Astrocyte (in vitro differentiated cells and primary cell): ENCODE results near the gene ACTN4. TPM values are rescaled to one million over a fixed set of nuclear protein-coding genes. Genes with fewer than 3 reads are reported as not detected.

ENCODE experiments used
- DNase-seq: peaks from one replicate; pipeline ENCODE4 v3.0.0-alpha.2; 2010; ENCODE audit warnings: low read depth
- FAIRE-seq: peaks from 2 replicates; lab custom pipeline; 2011; peaks lifted over from hg19 to GRCh38; lab: Jason Lieb, UNC
- H2AFZ ChIP-seq: 2 replicates; pipeline ENCODE4 v1.6.0; 2012; ENCODE audit warnings: low read depth, low read length, inconsistent platforms
- H3K27ac ChIP-seq: 2 replicates; pipeline ENCODE4 v1.5.1; 2011; ENCODE audit warnings: low read depth, low read length, inconsistent platforms
- H3K27me3 ChIP-seq: 2 replicates; pipeline ENCODE4 v1.6.0; 2011; ENCODE audit warnings: low read length, inconsistent platforms; ENCODE audit not compliant: insufficient read depth
- H3K36me3 ChIP-seq: 2 replicates; pipeline ENCODE4 v1.5.1; 2011; ENCODE audit warnings: low read length, inconsistent platforms; ENCODE audit not compliant: insufficient read depth
- H3K4me1 ChIP-seq: 2 replicates; pipeline ENCODE4 v1.5.1; 2011; ENCODE audit warnings: low read length, inconsistent platforms; ENCODE audit not compliant: insufficient read depth
- H3K4me2 ChIP-seq: 2 replicates; pipeline ENCODE4 v1.6.0; 2012; ENCODE audit warnings: low read length, inconsistent platforms
- H3K4me3 ChIP-seq: 2 replicates; pipeline ENCODE4 v1.5.1; 2011; ENCODE audit warnings: low read depth, mild to moderate bottlenecking, low read length, inconsistent platforms; ENCODE audit not compliant: insufficient read depth
- H3K79me2 ChIP-seq: 2 replicates; pipeline ENCODE4 v1.6.0; 2012; ENCODE audit warnings: mild to moderate bottlenecking, low read length, inconsistent platforms; ENCODE audit not compliant: insufficient read depth
- H3K9ac ChIP-seq: 2 replicates; pipeline ENCODE4 v1.6.0; 2012; ENCODE audit warnings: mild to moderate bottlenecking, low read length, inconsistent platforms
- H3K9me3 ChIP-seq: 2 replicates; pipeline ENCODE4 v1.5.1; 2012; ENCODE audit warnings: low read depth, mild to moderate bottlenecking, low read length, inconsistent platforms; ENCODE audit not compliant: insufficient read depth
- H4K20me1 ChIP-seq: 2 replicates; pipeline ENCODE4 v1.6.0; 2012; ENCODE audit warnings: low read length, inconsistent platforms; ENCODE audit not compliant: insufficient read depth
- H3K27ac Mint-ChIP-seq: one replicate; pipeline ENCODE4 v1.8.0; 2021; ENCODE audit warnings: mild to moderate bottlenecking, mixed read lengths; ENCODE audit not compliant: unreplicated experiment
- H3K27me3 Mint-ChIP-seq: one replicate; pipeline ENCODE4 v1.8.0; 2021; ENCODE audit warnings: low read depth, mixed read lengths; ENCODE audit not compliant: unreplicated experiment
- H3K36me3 Mint-ChIP-seq: one replicate; pipeline ENCODE4 v1.8.0; 2021; ENCODE audit warnings: low read depth, mixed read lengths; ENCODE audit not compliant: unreplicated experiment
- H3K4me1 Mint-ChIP-seq: one replicate; pipeline ENCODE4 v1.8.0; 2021; ENCODE audit warnings: low read depth, mixed read lengths; ENCODE audit not compliant: unreplicated experiment
- H3K4me3 Mint-ChIP-seq: one replicate; pipeline ENCODE4 v1.8.0; 2021; ENCODE audit warnings: mild to moderate bottlenecking, moderate library complexity, mixed read lengths; ENCODE audit not compliant: unreplicated experiment
- H3K9me3 Mint-ChIP-seq: one replicate; pipeline ENCODE4 v1.8.0; 2021; ENCODE audit warnings: mild to moderate bottlenecking, mixed read lengths; ENCODE audit not compliant: unreplicated experiment
- CTCF ChIP-seq: IDR thresholded peaks from 2 replicates; pipeline ENCODE4 v1.5.1; 2011; ENCODE audit warnings: low read depth, mild to moderate bottlenecking, inconsistent platforms, low read length, moderate library complexity; ENCODE audit not compliant: insufficient read depth
- EZH2 ChIP-seq: IDR thresholded peaks from 2 replicates; pipeline ENCODE4 v1.6.1; 2012; ENCODE audit warnings: mild to moderate bottlenecking, low read length, inconsistent platforms; ENCODE audit not compliant: insufficient read depth
- total RNA-seq: library from RNA; stranded (reverse); gene quantifications from 2 replicates; pipeline ENCODE4 v1.2.1, GENCODE V29; 2021

Gene ACTN4
- total RNA-seq, 1 donor from 2014 or later, result 879 TPM

GRCh38 chr19:38739440-38740256 is 92.2 kb downstream of the ACTN4 start:
- no peak for FAIRE-seq
- no peaks in the 10 kb centered on the region for H3K36me3 Mint-ChIP-seq
- no peaks in the 10 kb centered on the region for H3K36me3 ChIP-seq
- no peak overlapping the region for H3K4me3 Mint-ChIP-seq
- no peak overlapping the region for H2AFZ ChIP-seq
- DNase-seq, result no peak
- H3K79me2 ChIP-seq, result no peaks in the 10 kb centered on the region
- peaks cover 5% of the 10 kb centered on the region for H3K27me3 Mint-ChIP-seq
- H3K9ac ChIP-seq, result no peak overlapping the region
- no peaks in the 10 kb centered on the region for H3K9me3 ChIP-seq
- peaks cover 1% of the 10 kb centered on the region for H3K4me1 Mint-ChIP-seq
- peaks cover 4% of the 10 kb centered on the region for H3K9me3 Mint-ChIP-seq
- H3K27ac Mint-ChIP-seq, result no peak overlapping the region
- H3K4me3 ChIP-seq, result no peak overlapping the region
- H3K4me1 ChIP-seq, result peaks cover 8% of the 10 kb centered on the region
- no peak overlapping the region for H3K27ac ChIP-seq
- H4K20me1 ChIP-seq, result peaks cover 8% of the 10 kb centered on the region
- H3K4me2 ChIP-seq, result no peak overlapping the region
- no peaks in the 10 kb centered on the region for H3K27me3 ChIP-seq
- no peak for TF ChIP-seq EZH2
- TF ChIP-seq CTCF, result no peak

GRCh38 chr19:38740257-38740592 is 92.8 kb downstream of the ACTN4 start:
- Histone ChIP-seq H3K4me2 (no peak overlapping the region), H4K20me1 (peaks cover 2% of the 10 kb centered on the region), H3K27me3 (no peaks in the 10 kb centered on the region), H3K4me3 (no peak overlapping the region), H3K9ac (no peak overlapping the region), H2AFZ (no peak overlapping the region), H3K79me2 (no peaks in the 10 kb centered on the region), H3K9me3 (no peaks in the 10 kb centered on the region), H3K27ac (no peak overlapping the region), H3K36me3 (no peaks in the 10 kb centered on the region), H3K4me1 (peaks cover 2% of the 10 kb centered on the region)
- FAIRE-seq (no peak), DNase-seq (no peak)
- H3K27ac Mint-ChIP-seq, result no peak overlapping the region
- TF ChIP-seq EZH2 (no peak), CTCF (no peak)
- peaks cover 5% of the 10 kb centered on the region for H3K27me3 Mint-ChIP-seq
- H3K36me3 Mint-ChIP-seq, result no peaks in the 10 kb centered on the region
- peaks cover 4% of the 10 kb centered on the region for H3K9me3 Mint-ChIP-seq
- no peak overlapping the region for H3K4me3 Mint-ChIP-seq
- no peaks in the 10 kb centered on the region for H3K4me1 Mint-ChIP-seq

GRCh38 chr19:38740932-38741331 is 93.5 kb downstream of the ACTN4 start:
- H3K27me3 Mint-ChIP-seq, result peaks cover 5% of the 10 kb centered on the region
- DNase-seq (no peak), FAIRE-seq (no peak)
- H3K4me1 ChIP-seq, result no peaks in the 10 kb centered on the region
- no peaks in the 10 kb centered on the region for H3K36me3 Mint-ChIP-seq
- H3K27ac Mint-ChIP-seq, result no peak overlapping the region
- no peak overlapping the region for H3K4me3 Mint-ChIP-seq
- no peak overlapping the region for H3K27ac ChIP-seq
- no peak for TF ChIP-seq CTCF
- no peak for TF ChIP-seq EZH2
- H3K4me1 Mint-ChIP-seq, result no peaks in the 10 kb centered on the region
- H3K27me3 ChIP-seq, result no peaks in the 10 kb centered on the region
- H3K9me3 ChIP-seq, result no peaks in the 10 kb centered on the region
- H3K36me3 ChIP-seq, result no peaks in the 10 kb centered on the region
- no peak overlapping the region for H2AFZ ChIP-seq
- no peaks in the 10 kb centered on the region for H4K20me1 ChIP-seq
- H3K4me2 ChIP-seq, result no peak overlapping the region
- peaks cover 4% of the 10 kb centered on the region for H3K9me3 Mint-ChIP-seq
- H3K4me3 ChIP-seq, result no peak overlapping the region
- H3K79me2 ChIP-seq, result no peaks in the 10 kb centered on the region
- no peak overlapping the region for H3K9ac ChIP-seq
